CD4-positive, alpha-beta T cell treated with Interleukin-2 at 100 ng/mL for 4 hours (primary cell): ENCODE results near the gene KLHL24.
A peak's percentile ranks its signal among the peaks of the same experiment; 100 is the strongest.
"Not testable (repeated sequence)": the region's sequence is repeated elsewhere in the genome, so short reads cannot be mapped to it uniquely, and the experiment has no call there.

ENCODE experiments used
- DNase-seq: peaks from one replicate; pipeline ENCODE4 v3.0.0-alpha.2; 2020; ENCODE audit warnings: low spot score

Gene KLHL24

DNA sequence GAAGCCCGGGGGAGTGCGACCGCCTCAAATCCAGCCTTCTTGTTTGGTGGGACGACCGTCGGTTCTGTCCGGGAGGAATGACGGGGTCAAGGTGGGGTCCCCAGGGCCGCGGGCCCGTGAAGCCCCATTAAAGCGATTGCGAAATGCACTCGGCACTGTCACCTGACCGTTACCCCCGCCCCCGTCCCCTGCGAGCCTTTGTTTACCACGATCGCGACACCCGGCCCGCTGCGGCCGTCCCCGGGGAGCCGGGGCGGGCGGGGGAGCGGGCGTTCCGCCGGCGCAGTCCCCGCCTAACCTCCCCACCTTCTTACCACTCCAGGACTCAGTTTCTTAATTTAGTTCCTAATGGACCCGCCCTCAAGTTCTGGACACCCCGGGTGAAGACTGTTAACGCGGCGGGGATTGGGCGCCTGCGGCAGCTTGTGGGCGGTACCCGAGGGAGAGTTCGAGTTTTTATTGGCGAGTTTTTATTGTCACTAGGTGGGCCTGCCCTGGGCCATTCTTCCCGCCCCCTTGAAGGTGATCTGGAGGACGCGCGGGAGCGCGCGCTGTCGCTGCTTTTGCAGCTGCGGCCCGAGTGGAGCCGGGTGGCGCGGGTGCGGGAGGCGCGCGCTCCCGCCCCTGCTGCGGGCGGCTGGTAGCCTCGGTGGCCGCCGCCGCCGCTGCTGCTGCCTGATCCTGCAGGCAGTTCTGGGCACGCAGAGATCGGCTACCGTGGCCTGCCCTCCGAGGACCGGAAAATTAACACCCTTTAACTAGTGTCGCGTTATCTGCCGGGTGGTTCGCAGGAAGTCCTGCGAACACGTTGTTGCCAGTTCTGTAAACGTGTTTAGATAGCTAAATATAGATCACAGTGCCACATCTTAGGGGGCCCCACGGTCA is 1.0 kb downstream of the KLHL24 start:
- peak; percentile 93 for DNase-seq

- no peak for DNase-seq
These were observed 1.7 kb downstream of the KLHL24 start for GRCh38 chr3:183637106-183637486.

- DNase-seq, result not testable (repeated sequence)
These were observed 2.2 kb downstream of the KLHL24 start for GRCh38 chr3:183637633-183638032.

GRCh38 chr3:183638101-183638852 is 2.9 kb downstream of the KLHL24 start:
- no peak for DNase-seq

GRCh38 chr3:183640635-183641034 is 5.2 kb downstream of the KLHL24 start:
- DNase-seq, result not testable (repeated sequence)

DNA sequence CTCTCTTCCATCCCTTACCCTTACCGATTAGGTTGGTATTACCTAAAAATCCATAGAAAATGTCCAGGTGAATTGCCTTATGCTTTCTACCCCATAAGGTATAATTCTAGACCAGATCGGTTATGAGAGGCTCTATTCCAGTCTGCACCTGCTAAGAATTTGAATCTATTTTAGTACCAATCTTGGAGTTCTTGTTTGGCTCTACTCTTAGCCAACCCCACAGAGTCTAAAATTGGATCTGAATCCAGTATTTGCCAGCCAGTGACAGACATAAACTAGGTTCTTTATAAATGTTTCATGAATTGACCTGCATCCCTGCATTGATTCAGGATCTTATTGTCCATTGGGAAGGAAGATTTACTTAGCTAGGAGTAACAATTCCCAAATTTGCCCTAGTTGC is 6.5 kb downstream of the KLHL24 start:
- no peak for DNase-seq

DNA sequence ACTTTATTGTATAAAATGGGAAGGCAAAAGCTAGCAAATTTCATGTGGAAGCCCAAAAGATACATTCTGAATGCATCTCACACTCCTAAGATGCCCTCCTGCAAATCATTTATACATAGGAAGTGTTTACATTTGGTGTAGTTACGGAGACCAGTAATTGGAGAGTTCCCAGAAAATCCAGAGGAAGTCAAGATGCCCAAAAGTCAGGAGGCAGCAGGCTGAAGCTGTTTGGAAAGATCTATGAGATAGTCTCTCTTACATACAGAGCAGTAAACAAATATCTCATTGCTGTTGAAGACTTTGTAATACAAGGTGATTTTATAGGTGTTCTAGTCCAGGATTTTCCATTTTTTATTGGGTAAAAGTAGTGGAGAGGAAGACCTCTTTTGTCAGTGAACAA is 8.8 kb downstream of the KLHL24 start:
- DNase-seq, result no peak

- DNase-seq, result no peak
These were observed 9.8 kb downstream of the KLHL24 start for GRCh38 chr3:183645254-183645653.

DNA sequence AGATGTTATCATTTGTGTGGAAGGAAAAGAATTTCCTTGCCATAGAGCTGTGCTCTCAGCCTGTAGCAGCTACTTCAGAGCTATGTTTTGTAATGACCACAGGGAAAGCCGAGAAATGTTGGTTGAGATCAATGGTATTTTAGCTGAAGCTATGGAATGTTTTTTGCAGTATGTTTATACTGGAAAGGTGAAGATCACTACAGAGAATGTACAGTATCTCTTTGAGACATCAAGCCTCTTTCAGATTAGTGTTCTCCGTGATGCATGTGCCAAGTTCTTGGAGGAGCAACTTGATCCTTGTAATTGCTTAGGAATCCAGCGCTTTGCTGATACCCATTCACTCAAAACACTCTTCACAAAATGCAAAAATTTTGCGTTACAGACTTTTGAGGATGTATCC is 15.1 kb downstream of the KLHL24 start:
- DNase-seq, result no peak

GRCh38 chr3:183653209-183654064 is 18.0 kb downstream of the KLHL24 start:
- no peak for DNase-seq

- DNase-seq, result no peak
These were observed 19.3 kb downstream of the KLHL24 start for GRCh38 chr3:183654727-183655126.

GRCh38 chr3:183662099-183662498 is 26.7 kb downstream of the KLHL24 start:
- DNase-seq, result no peak

- no peak for DNase-seq
These were observed 29.5 kb downstream of the KLHL24 start for GRCh38 chr3:183664913-183665381.

DNA sequence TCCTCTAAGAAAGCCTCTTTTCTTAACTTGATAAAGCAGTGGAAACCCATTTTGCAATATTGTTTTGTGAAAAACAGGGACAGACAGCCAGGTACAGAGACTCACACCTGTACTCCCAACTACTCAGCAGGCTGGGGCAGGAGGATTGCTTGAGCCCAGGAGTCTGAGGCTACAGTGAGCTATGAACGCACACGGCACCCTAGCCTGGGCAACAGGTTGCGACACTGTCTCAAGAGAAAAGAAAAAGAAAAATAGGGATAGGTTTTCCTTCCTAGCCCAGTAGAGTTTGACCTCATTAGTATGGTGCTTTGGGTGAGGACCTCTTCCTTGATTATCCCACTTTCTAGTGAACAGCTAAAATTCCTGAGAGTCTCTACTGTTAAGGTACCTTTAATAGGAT is 44.6 kb downstream of the KLHL24 start:
- no peak for DNase-seq

- no peak for DNase-seq
These were observed 52.3 kb downstream of the KLHL24 start for GRCh38 chr3:183687705-183688104.

DNA sequence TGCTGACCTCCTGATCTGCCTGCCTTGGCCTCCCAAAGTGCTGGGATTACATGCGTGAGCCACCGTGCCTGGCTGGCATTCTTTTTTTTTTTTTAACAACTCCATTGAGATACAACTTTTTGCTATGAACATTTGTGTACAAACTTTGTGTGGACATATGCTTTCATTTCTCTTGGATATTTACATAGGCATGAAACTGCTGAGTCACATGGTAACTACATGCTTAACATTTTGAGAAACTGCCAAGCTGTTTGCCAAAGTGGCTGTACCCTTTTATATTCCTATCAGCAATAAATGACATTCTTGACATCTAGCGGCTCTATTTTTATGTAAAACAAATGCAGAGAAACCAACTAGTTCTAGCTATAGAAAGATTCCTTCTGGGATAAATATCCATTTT is 53.5 kb downstream of the KLHL24 start:
- DNase-seq, result no peak

- DNase-seq, result not testable (repeated sequence)
These were observed 54.2 kb downstream of the KLHL24 start for GRCh38 chr3:183689621-183690020.

- no peak for DNase-seq
These were observed 55.1 kb downstream of the KLHL24 start for GRCh38 chr3:183690402-183690995.

DNA sequence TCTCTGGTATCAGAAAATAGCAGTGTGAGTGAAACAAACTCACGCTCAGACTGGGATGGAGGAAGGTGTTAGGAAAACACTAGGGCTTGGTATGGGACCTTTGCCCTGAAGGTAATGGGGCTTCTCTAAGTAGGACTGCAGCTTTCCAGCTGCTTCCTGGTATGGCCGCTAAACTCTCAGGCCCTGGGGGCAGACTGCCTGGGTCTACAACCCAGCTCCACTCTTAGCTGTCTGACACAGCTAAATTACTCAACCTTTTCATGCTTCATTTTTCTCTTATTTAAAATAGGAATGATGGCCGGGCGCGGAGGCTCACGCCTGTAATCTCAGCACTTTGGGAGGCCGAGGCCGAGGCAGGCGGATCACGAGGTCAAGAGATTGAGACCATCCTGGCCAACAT is 57.0 kb downstream of the KLHL24 start:
- DNase-seq, result no peak

GRCh38 chr3:183695569-183696364 is 60.3 kb downstream of the KLHL24 start:
- DNase-seq, result no peak

- DNase-seq, result no peak
These were observed 61.7 kb downstream of the KLHL24 start for GRCh38 chr3:183697123-183697609.
